Measurements from ENCODE around the gene GCNT4. TPM values are rescaled to one million over a fixed set of nuclear protein-coding genes. Genes with fewer than 3 reads are reported as not detected.

GCNT4 gene
- total and polyA plus RNA-seq, 2 donors (not counting 1 experiment from before 2014, with no cell fraction given) = 3.6 to 14.6 TPM

- Histone ChIP-seq H3K4me1 (ENCODE audit: control insufficient read depth, extremely low read depth, insufficient read depth, low read length) (peaks cover 12% of the 10 kb centered on the region), H3K4me2 (ENCODE audit: extremely low read depth, insufficient read depth, low read length) (no peak overlapping the region), H3K27ac (ENCODE audit: insufficient read depth, low read length) (no peak overlapping the region), H4K20me1 (ENCODE audit: control insufficient read depth, extremely low read depth, insufficient read depth, low read length) (no peaks in the 10 kb centered on the region), H2AFZ (ENCODE audit: low read length) (no peak overlapping the region), H3K79me2 (ENCODE audit: control insufficient read depth, insufficient read depth, low read length) (peaks cover 22% of the 10 kb centered on the region), H3K27me3 (ENCODE audit: control insufficient read depth, insufficient read depth, low read length) (no peaks in the 10 kb centered on the region), H3K36me3 (ENCODE audit: control insufficient read depth, insufficient read depth, low read length) (no peaks in the 10 kb centered on the region), H3K4me3 (replicated peaks in 1 of 4; ENCODE audit: control extremely low read depth in 1 of 4, insufficient read depth in 1 of 4, low read depth in 3 of 4, low read length in 4 of 4) (no peak overlapping the region), H3K9ac (ENCODE audit: insufficient read depth, low read length) (no peak overlapping the region), H3K9me3 (ENCODE audit: control insufficient read depth, insufficient read depth, low read depth, low read length) (no peaks in the 10 kb centered on the region)
- DNase-seq (ENCODE audit: low read depth in 2 of 2) = peak in 1 of 2 donors; percentile 25
- TF ChIP-seq EZH2 (IDR thresholded peaks at IDR 0.05; ENCODE audit: low read length, missing control alignments) (no peak), CTCF (conservative IDR thresholded peaks at IDR 0.05 in 1 of 2, IDR thresholded peaks at IDR 0.05 in 1 of 2; ENCODE audit: low read depth in 1 of 2, low read length in 2 of 2) (no peak)
Observed at GRCh38 chr5:75047356-75047755, 5.0 kb downstream of the GCNT4 start.

- Histone ChIP-seq H3K4me1 (ENCODE audit: control insufficient read depth, extremely low read depth, insufficient read depth, low read length) (peaks cover 11% of the 10 kb centered on the region), H3K4me3 (replicated peaks in 1 of 4; ENCODE audit: control extremely low read depth in 1 of 4, insufficient read depth in 1 of 4, low read depth in 3 of 4, low read length in 4 of 4) (no peak overlapping the region), H3K27ac (ENCODE audit: insufficient read depth, low read length) (no peak overlapping the region), H3K9me3 (ENCODE audit: control insufficient read depth, insufficient read depth, low read depth, low read length) (no peaks in the 10 kb centered on the region), H4K20me1 (ENCODE audit: control insufficient read depth, extremely low read depth, insufficient read depth, low read length) (no peaks in the 10 kb centered on the region), H3K79me2 (ENCODE audit: control insufficient read depth, insufficient read depth, low read length) (peaks cover 20% of the 10 kb centered on the region), H3K36me3 (ENCODE audit: control insufficient read depth, insufficient read depth, low read length) (no peaks in the 10 kb centered on the region), H3K9ac (ENCODE audit: insufficient read depth, low read length) (no peak overlapping the region), H3K27me3 (ENCODE audit: control insufficient read depth, insufficient read depth, low read length) (no peaks in the 10 kb centered on the region), H2AFZ (ENCODE audit: low read length) (no peak overlapping the region), H3K4me2 (ENCODE audit: extremely low read depth, insufficient read depth, low read length) (no peak overlapping the region)
- TF ChIP-seq EZH2 (IDR thresholded peaks at IDR 0.05; ENCODE audit: low read length, missing control alignments) = no peak
- no peak for TF ChIP-seq CTCF (conservative IDR thresholded peaks at IDR 0.05 in 1 of 2, IDR thresholded peaks at IDR 0.05 in 1 of 2; ENCODE audit: low read depth in 1 of 2, low read length in 2 of 2)
- DNase-seq (ENCODE audit: low read depth in 2 of 2) = no peak
Observed at GRCh38 chr5:75046366-75047142, 5.8 kb downstream of the GCNT4 start.

- H3K9me3 ChIP-seq (ENCODE audit: control insufficient read depth, insufficient read depth, low read depth, low read length) = no peaks in the 10 kb centered on the region
- no peak for DNase-seq (ENCODE audit: low read depth in 2 of 2)
- TF ChIP-seq CTCF (conservative IDR thresholded peaks at IDR 0.05 in 1 of 2, IDR thresholded peaks at IDR 0.05 in 1 of 2; ENCODE audit: low read depth in 1 of 2, low read length in 2 of 2) (no peak), EZH2 (IDR thresholded peaks at IDR 0.05; ENCODE audit: low read length, missing control alignments) (no peak)
- peaks cover 5% of the 10 kb centered on the region for H3K79me2 ChIP-seq (ENCODE audit: control insufficient read depth, insufficient read depth, low read length)
- H3K4me2 ChIP-seq (ENCODE audit: extremely low read depth, insufficient read depth, low read length) = no peak overlapping the region
- H3K27me3 ChIP-seq (ENCODE audit: control insufficient read depth, insufficient read depth, low read length) = no peaks in the 10 kb centered on the region
- H3K4me3 ChIP-seq (replicated peaks in 1 of 4; ENCODE audit: control extremely low read depth in 1 of 4, insufficient read depth in 1 of 4, low read depth in 3 of 4, low read length in 4 of 4) = no peak overlapping the region
- H3K36me3 ChIP-seq (ENCODE audit: control insufficient read depth, insufficient read depth, low read length) = no peaks in the 10 kb centered on the region
- H2AFZ ChIP-seq (ENCODE audit: low read length) = no peak overlapping the region
- H3K27ac ChIP-seq (ENCODE audit: insufficient read depth, low read length) = no peak overlapping the region
- H3K9ac ChIP-seq (ENCODE audit: insufficient read depth, low read length) = no peak overlapping the region
- H3K4me1 ChIP-seq (ENCODE audit: control insufficient read depth, extremely low read depth, insufficient read depth, low read length) = peaks cover 6% of the 10 kb centered on the region
- H4K20me1 ChIP-seq (ENCODE audit: control insufficient read depth, extremely low read depth, insufficient read depth, low read length) = no peaks in the 10 kb centered on the region
Observed at GRCh38 chr5:75045071-75045470, 7.3 kb downstream of the GCNT4 start.
